ENCODE measurements around the gene SMURF1. TPM values are rescaled to one million over a fixed set of nuclear protein-coding genes. Genes with fewer than 3 reads are reported as not detected.

Gene SMURF1
- total RNA-seq, 2 experiments from 2014 or later: 10.3 to 10.4 TPM

- DNase-seq: no peak
- Mint-ChIP-seq H3K4me1 (ENCODE audit: low read depth) (no peaks in the 10 kb centered on the region), H3K9me3 (ENCODE audit: insufficient read depth) (no peaks in the 10 kb centered on the region), H3K27me3 (ENCODE audit: low read depth) (no peaks in the 10 kb centered on the region), H3K4me3 (no peak overlapping the region), H3K36me3 (ENCODE audit: low read depth) (peaks cover 74% of the 10 kb centered on the region), H3K27ac (no peak overlapping the region)
- ChIA-PET POLR2A (no interaction called here), CTCF (no interaction called here)
- ATAC-seq: no peak
These were observed 133.6 kb downstream of the SMURF1 start for GRCh38 chr7:99010281-99010680.

DNA sequence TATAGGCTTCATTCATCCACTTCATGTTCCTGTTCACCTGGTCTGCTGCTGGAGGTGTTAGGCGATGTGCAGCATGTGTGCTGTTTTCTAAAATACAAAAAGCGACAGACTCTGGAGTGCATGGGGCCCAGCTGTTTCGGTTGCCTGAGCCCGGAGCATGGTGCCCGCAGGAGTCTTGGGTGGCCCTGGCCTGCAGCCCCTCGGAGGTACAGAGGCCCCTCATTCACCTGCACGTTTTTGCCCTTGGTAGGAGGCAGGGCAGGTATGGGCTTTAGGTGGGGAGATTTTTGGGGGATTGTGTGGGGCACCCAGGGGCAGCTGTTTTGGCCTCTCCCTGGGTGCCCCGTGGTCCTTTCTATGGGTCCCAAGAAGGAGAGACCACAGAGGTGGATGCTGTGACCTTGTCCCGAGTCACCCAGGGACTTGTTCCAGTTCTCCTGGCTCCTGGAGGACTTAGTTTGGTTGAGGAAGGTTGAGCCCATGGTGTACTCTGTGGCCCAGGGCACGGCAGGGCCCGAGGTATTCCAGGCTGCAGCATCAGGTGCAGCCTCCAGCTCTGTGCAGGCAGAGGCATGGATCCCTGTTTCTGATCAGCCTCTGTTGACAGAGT lies 134.9 kb downstream of the SMURF1 start:
- H3K27me3 Mint-ChIP-seq (ENCODE audit: low read depth): no peaks in the 10 kb centered on the region
- ATAC-seq (no peak), DNase-seq (no peak)
- ChIA-PET CTCF (no interaction called here), POLR2A (no interaction called here)
- no peaks in the 10 kb centered on the region for H3K9me3 Mint-ChIP-seq (ENCODE audit: insufficient read depth)
- peaks cover 72% of the 10 kb centered on the region for H3K36me3 Mint-ChIP-seq (ENCODE audit: low read depth)
- no peak overlapping the region for H3K27ac Mint-ChIP-seq
- H3K4me1 Mint-ChIP-seq (ENCODE audit: low read depth): no peaks in the 10 kb centered on the region
- no peak overlapping the region for H3K4me3 Mint-ChIP-seq

GRCh38 chr7:99008181-99008631 lies 135.7 kb downstream of the SMURF1 start:
- Mint-ChIP-seq H3K4me1 (ENCODE audit: low read depth) (peaks cover under 1% of the 10 kb centered on the region), H3K36me3 (ENCODE audit: low read depth) (peaks cover 67% of the 10 kb centered on the region), H3K27me3 (ENCODE audit: low read depth) (no peaks in the 10 kb centered on the region), H3K4me3 (no peak overlapping the region), H3K9me3 (ENCODE audit: insufficient read depth) (no peaks in the 10 kb centered on the region), H3K27ac (no peak overlapping the region)
- ChIA-PET POLR2A (no interaction called here), CTCF (interaction anchor here (1.4 kb wide), 1 partner anchor 9 kb away, joined by 3 read pairs; no protein-coding TSS in a partner anchor)
- DNase-seq: no peak
- ATAC-seq: no peak

DNA sequence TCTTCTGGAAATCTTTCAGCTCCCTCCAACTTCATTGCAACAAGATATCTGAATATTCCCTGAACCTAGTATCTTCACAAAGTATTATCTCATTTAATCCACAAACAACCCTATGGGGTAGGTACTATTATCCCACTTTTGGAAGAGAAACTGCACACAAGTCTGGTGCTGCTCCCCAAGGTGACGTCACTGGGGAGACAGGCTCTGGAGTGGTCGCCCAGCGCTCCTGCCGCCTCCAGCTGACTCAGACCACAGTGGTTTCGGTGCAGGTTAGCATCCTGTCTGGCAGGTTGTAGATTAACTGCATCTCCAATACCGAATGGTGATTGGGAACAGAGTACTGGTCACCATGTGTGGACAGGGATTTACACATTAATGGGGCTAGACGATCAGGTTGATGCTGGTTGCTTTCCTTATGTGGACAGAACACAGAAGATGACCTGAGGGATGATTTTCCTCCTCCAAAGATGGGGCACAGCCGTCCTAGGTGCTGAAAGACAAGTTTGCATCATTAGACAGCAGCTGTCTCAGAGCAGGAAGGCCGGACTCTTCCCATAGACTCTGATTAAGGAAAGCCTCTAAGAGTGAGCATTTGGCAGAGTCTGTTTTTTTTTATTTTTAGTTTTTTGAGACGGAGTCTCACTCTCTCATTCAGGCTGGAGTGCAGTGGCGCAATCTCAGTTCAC lies 137.0 kb downstream of the SMURF1 start:
- H3K9me3 Mint-ChIP-seq (ENCODE audit: insufficient read depth): no peaks in the 10 kb centered on the region
- ChIA-PET CTCF (interaction anchor here (0.8 to 1.4 kb wide), 2 partner anchors 11 to 306 kb away, joined by 3 read pairs; no protein-coding TSS in a partner anchor), POLR2A (no interaction called here)
- H3K27ac Mint-ChIP-seq: no peak overlapping the region
- peaks cover 62% of the 10 kb centered on the region for H3K36me3 Mint-ChIP-seq (ENCODE audit: low read depth)
- DNase-seq (no peak), ATAC-seq (no peak)
- H3K4me1 Mint-ChIP-seq (ENCODE audit: low read depth): peaks cover 14% of the 10 kb centered on the region
- H3K4me3 Mint-ChIP-seq: no peak overlapping the region
- H3K27me3 Mint-ChIP-seq (ENCODE audit: low read depth): no peaks in the 10 kb centered on the region

GRCh38 chr7:99005776-99006175 lies 138.1 kb downstream of the SMURF1 start:
- H3K4me1 Mint-ChIP-seq (ENCODE audit: low read depth): peaks cover 25% of the 10 kb centered on the region
- DNase-seq (peak; percentile 10), ATAC-seq (no peak)
- CTCF ChIA-PET: no interaction called here
- H3K4me3 Mint-ChIP-seq: no peak overlapping the region
- H3K27me3 Mint-ChIP-seq (ENCODE audit: low read depth): no peaks in the 10 kb centered on the region
- H3K27ac Mint-ChIP-seq: no peak overlapping the region
- H3K36me3 Mint-ChIP-seq (ENCODE audit: low read depth): peaks cover 62% of the 10 kb centered on the region
- H3K9me3 Mint-ChIP-seq (ENCODE audit: insufficient read depth): no peaks in the 10 kb centered on the region
- POLR2A ChIA-PET: no interaction called here

DNA sequence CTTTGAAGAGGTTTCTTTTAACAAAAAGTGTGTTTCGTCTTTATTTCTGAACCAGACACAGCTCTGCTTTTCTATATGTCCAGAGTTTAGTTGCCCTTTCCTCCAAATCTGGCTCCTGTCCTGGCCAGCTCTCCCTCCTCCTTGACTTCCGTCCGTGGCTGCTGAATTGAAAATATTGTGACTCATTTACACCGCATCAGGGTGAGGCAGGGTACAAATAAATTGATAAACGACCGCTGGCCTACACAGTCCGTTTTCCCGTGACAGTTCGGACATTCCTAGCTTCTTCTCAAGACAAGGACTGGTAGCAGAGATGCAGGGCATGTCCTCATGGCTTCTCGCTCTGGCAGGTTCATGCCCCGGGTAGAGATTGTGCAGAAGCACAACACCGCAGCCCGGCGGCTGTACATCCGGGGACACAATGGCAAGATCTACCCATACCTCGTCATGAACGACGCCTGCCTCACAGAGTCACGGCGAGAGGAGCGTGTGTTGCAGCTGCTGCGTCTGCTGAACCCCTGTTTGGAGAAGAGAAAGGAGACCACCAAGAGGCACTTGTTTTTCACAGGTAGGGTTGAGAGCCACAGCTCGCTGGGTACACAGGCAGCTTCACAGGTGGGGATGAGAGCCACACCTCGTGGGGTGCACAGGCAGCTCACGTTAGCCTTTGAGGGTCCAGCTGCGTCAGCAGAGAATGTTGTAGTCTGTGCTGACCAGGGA lies 139.0 kb downstream of the SMURF1 start:
- CTCF ChIA-PET: no interaction called here
- peaks cover 57% of the 10 kb centered on the region for H3K36me3 Mint-ChIP-seq (ENCODE audit: low read depth)
- peaks cover 27% of the 10 kb centered on the region for H3K4me1 Mint-ChIP-seq (ENCODE audit: low read depth)
- H3K4me3 Mint-ChIP-seq: no peak overlapping the region
- no peaks in the 10 kb centered on the region for H3K27me3 Mint-ChIP-seq (ENCODE audit: low read depth)
- ATAC-seq: no peak
- DNase-seq: peak; percentile 17
- H3K9me3 Mint-ChIP-seq (ENCODE audit: insufficient read depth): no peaks in the 10 kb centered on the region
- POLR2A ChIA-PET: no interaction called here
- H3K27ac Mint-ChIP-seq: no peak overlapping the region

GRCh38 chr7:99004216-99004615 lies 139.7 kb downstream of the SMURF1 start:
- ChIA-PET POLR2A (no interaction called here), CTCF (no interaction called here)
- Mint-ChIP-seq H3K36me3 (ENCODE audit: low read depth) (peaks cover 58% of the 10 kb centered on the region), H3K9me3 (ENCODE audit: insufficient read depth) (no peaks in the 10 kb centered on the region), H3K4me3 (no peak overlapping the region), H3K4me1 (ENCODE audit: low read depth) (peaks cover 32% of the 10 kb centered on the region), H3K27ac (no peak overlapping the region), H3K27me3 (ENCODE audit: low read depth) (no peaks in the 10 kb centered on the region)
- ATAC-seq: no peak
- no peak for DNase-seq

DNA sequence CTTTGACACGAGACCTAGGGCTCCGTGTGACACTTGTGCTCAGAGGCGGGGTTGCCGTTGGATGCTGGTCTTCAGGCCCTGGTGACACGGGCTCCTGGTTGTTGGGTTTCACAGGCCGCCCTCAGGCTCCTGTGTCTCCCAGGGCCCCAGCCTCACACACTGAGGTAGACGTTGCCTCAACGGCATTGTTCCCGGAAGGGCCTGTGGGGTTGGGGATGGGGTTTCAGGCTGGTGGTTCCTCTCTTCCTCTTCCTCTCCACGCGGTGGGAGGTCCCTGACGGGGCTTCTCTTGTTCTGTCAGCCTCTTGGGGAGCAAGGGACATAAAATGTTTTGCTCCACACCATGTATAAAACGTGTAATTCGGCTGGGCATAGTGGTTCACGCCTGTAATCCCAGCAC lies 140.5 kb downstream of the SMURF1 start:
- POLR2A ChIA-PET: no interaction called here
- H3K27ac Mint-ChIP-seq: no peak overlapping the region

DNA sequence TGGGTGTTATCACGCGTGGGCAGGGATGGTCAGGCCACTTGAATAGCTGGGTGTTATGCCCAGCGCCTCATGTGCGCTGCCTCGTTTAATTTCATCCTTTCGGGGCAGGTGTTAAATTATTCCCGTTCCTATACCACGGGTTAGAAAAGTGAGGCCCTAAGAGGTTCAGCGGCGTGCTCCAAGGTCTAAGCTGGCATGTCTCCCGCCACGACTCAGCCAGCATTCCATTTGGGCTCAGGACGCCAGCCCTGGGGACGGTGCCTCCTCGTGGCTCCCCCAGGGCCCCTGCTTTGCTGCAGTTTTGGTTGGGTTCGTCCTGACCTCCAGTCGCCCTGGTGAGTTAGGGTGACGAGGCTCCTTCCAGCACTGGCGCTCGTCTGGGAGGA lies 141.1 kb downstream of the SMURF1 start:
- Mint-ChIP-seq H3K27me3 (ENCODE audit: low read depth) (no peaks in the 10 kb centered on the region), H3K4me3 (no peak overlapping the region), H3K4me1 (ENCODE audit: low read depth) (peaks cover 38% of the 10 kb centered on the region), H3K36me3 (ENCODE audit: low read depth) (peaks cover 52% of the 10 kb centered on the region), H3K9me3 (ENCODE audit: insufficient read depth) (no peaks in the 10 kb centered on the region), H3K27ac (peak overlapping the region; percentile 62)
- no peak for DNase-seq
- no peak for ATAC-seq
- CTCF ChIA-PET: interaction anchor here (1.4 kb wide), 2 partner anchors 9 to 10 kb away, joined by 3 read pairs; no protein-coding TSS in a partner anchor
- POLR2A ChIA-PET: no interaction called here

More for the DNA sequence above, 140.5 kb downstream of the SMURF1 start:
- CTCF ChIA-PET: interaction anchor here (1.4 kb wide), 1 partner anchor 11 kb away, joined by 3 read pairs; no protein-coding TSS in a partner anchor
- H3K27me3 Mint-ChIP-seq (ENCODE audit: low read depth): no peaks in the 10 kb centered on the region
- H3K4me1 Mint-ChIP-seq (ENCODE audit: low read depth): peaks cover 36% of the 10 kb centered on the region
- DNase-seq (no peak), ATAC-seq (no peak)
- H3K9me3 Mint-ChIP-seq (ENCODE audit: insufficient read depth): no peaks in the 10 kb centered on the region
- H3K4me3 Mint-ChIP-seq: no peak overlapping the region
- peaks cover 55% of the 10 kb centered on the region for H3K36me3 Mint-ChIP-seq (ENCODE audit: low read depth)

DNA sequence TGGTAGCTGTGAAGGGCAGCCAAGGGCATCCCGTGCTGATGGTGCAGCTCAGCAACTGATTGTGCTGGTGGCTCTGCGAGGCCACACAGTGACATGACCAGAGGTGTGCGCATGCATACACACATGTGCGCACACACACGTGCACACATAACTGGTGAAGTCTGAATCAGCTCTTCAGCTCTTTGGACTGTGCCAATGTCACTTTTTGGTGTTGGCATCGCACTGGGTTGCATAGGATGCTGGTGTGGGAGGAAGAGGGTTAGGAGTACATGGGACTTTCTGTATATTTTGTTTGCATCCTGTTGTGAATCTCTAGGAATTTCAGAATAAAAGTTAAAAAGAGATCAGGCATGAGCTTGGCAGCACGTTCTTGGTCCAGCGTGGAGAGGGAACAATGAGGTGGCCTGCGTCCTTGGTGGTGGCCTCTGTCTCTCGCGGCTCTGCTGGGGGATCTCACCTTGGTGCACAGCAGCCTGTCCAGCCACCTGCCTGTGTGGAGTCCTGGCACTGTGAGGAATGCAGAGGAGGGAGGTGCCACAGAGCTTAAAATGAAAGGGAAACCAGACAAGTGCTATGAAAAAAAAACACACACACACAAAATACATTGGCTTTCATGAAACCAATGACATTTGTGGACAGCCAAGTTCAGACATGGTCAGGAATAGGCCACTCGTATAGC lies 141.6 kb downstream of the SMURF1 start:
- Mint-ChIP-seq H3K4me1 (ENCODE audit: low read depth) (peaks cover 38% of the 10 kb centered on the region), H3K9me3 (ENCODE audit: insufficient read depth) (no peaks in the 10 kb centered on the region), H3K27me3 (ENCODE audit: low read depth) (no peaks in the 10 kb centered on the region), H3K4me3 (no peak overlapping the region), H3K27ac (peak overlapping the region; percentile 62), H3K36me3 (ENCODE audit: low read depth) (peaks cover 54% of the 10 kb centered on the region)
- CTCF ChIA-PET: interaction anchor here (1.1 to 1.9 kb wide), 6 partner anchors 8 to 311 kb away, joined by 3 to 6 read pairs (median 4); no protein-coding TSS in a partner anchor
- ATAC-seq (no peak), DNase-seq (no peak)
- POLR2A ChIA-PET: no interaction called here

DNA sequence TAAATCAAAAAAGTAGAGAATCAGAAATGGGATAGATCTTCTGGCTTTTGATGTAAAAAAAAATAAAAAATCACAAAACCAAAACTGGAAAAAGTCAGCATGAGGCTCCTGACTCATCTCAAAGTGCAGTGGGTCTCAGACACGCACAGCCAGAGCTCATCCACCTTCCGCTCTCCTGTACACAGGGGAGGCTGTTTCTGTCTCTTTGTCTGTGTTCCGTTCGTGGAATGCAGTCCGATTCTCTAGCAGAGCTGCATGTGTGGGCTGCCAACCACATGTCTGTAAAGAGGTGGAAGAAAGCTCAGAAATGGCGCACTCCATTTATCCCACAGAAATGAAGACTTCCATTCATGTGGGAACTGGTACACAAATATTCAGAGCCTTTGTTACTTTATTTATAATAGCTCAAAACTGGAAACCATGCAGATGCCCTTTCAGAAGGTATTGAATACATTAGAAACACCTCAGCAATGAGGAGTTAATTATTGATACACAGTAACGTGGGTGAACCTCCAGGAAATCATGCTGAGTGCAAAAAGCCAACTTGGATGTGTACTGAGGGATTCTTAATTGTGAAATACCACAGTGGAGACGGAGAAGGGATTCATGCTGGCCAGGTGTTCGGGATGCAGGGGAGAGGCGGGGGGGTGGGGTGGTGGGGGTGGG lies 142.3 kb downstream of the SMURF1 start:
- Mint-ChIP-seq H3K27ac (peak overlapping the region; percentile 88), H3K9me3 (ENCODE audit: insufficient read depth) (no peaks in the 10 kb centered on the region), H3K27me3 (ENCODE audit: low read depth) (no peaks in the 10 kb centered on the region), H3K4me1 (ENCODE audit: low read depth) (peaks cover 38% of the 10 kb centered on the region), H3K4me3 (peak overlapping the region; percentile 42), H3K36me3 (ENCODE audit: low read depth) (peaks cover 50% of the 10 kb centered on the region)
- ChIA-PET POLR2A (no interaction called here), CTCF (interaction anchor here (0.6 to 1.9 kb wide), 8 partner anchors 8 to 1399 kb away, joined by 3 to 6 read pairs (median 4); no protein-coding TSS in a partner anchor)
- DNase-seq: peak; percentile 40
- peak; percentile 77 for ATAC-seq

Measured in activated CD8-positive, alpha-beta T cell treated with anti-CD3 and anti-CD28 coated beads, Interleukin-2, amount 10 ng/mL, durations not matched to agents 7 days and 5 days (primary cell).